HG03432 (cell line): Measurements from ENCODE around the gene RNF222.
"Not testable (repeated sequence)": the region's sequence is repeated elsewhere in the genome, so short reads cannot be mapped to it uniquely, and the experiment has no call there.

Experiments
- ATAC-seq: cut with Tn5 transposase; IDR thresholded peaks from one replicate; pipeline ENCODE4 v1.9.1; 2021; ENCODE audit warnings: mild to moderate bottlenecking, moderate library complexity; ENCODE audit not compliant: unreplicated experiment

RNF222 gene

DNA sequence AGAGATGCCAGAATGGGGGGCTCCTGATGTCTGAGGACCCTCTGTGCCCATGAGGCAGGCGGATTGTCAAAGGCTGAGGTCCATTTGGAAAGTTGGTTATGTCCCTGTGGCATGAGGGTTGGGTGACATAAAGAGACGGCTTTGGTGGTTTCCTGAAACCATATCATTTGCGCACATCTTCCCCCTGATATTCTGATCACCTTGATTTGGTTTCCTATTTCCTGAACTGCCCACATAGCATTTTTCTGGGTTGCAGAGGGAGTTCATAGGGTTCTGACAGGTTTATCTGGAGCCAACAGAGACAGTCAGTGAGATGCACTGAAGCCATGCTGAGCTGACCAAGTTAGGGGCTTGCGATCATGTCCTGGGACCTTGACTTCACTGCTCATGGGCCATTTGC lies 15.7 kb upstream of the RNF222 start:
- no peak for ATAC-seq

DNA sequence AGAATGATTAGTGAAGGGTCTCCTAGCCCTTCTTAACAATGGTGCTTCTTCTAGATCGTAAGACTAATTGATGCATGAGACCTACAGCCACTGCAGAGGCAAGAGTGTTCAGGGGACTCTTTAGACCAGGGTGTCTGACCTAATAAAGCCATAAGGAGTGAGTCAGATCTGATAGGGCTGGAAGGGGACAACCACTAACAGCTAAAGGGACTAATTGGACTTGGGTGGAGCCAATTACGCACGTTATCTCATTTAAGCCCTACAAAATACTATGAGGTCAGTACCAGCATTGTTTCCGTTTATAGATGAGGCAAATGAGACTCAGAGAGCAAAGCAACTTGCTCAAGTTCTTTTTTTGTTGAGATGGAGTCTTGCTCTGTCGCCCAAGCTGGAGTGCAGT lies 14.5 kb upstream of the RNF222 start:
- no peak for ATAC-seq

DNA sequence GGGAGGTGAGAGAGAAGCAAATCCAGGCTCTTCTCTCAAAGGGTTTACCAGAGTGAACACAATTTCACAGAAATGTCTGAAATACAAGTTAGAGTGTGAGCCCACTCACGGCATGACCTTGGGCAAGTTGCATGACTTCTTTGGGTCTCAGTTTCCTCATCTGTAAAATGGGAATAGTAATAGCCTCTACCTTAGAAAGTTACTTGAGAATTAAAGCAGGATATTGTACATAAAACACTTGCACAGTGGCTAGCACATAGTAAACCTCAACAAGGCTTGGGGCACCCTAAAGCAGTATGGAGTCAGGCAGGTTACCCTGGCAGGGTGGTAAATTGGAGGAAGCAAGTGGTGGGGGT lies 13.2 kb upstream of the RNF222 start:
- ATAC-seq: no peak

DNA sequence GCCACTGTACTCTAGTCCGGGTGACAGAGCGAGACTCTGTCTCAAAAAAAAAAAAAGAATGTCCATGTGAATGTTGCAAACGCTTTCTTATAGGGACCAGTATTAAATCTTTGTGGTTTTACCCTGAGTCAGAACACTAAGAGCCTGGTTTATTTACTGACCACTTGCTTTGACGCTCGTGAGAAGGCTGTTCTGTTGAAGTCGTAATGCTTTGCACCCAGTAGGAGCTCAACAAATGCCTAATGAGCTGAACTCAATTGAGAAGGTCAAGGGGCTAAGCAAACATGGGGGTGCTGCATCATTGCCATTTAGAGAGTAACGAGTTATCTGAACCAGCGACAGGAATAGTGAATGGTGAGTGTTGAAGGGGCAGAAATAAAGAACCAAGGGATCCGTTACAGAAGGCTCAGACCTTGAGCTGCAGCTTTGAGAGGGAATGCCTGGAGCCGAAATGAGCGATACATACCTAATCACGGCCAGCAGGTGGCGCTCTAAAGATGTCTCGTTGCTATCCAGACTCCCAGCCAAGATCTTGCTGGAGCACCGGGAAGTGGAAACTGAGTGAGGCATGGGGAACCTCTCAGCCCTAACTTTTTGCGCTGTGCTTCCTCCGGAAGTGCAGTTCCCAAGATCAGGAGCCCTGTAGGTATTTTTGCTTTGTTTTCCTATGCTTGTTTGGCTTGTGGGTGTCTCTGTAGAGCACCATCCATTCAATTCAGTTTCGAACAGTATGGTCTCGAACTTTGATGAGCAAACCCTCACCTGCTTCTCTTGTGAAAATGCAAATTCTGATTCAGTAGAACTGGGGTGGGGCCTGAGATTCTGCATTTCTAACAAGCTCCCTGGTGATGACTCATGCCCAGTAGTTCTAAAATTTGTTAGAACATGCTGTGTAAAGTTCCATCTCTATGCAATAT lies 12.6 kb upstream of the RNF222 start:
- peak; percentile 48 for ATAC-seq

DNA sequence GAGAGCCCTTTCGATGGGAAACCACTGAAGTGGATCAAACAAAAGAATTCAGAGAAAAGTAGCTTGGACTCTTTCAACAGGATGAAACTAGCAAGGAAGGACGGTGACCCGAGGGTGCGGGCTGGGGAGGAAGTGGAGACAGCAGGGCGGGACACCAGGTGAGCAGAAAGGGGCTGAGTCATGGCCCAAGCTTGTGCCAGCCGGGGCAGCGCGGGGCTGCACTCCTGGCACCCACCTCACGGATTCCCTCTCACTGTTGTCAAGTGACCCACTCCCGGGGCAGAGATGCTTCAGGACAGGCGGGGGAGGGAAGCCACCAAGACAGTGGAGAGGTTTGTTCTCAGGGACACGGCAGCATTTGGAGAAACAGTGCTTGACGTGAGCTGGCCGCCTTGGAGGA lies 10.7 kb upstream of the RNF222 start:
- no peak for ATAC-seq

DNA sequence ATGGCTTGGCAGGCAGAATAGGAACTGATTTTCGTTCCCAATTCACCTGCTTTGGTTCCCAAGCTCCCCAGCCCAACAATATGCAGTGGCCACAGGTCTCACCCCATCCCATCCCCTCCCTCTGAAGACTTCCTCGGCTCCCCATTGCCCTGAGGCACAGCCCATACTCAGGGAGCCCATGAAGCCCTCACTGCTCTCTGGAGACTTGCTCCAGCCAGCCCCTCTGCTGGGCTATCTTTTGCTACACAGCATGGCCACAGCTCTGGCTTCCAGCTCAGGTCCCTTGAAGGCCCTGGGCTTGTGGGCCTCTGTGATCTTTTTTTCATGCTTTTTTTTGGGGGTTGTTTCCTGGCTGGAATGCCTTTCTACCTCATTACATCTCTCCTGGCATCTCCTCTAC lies 8.5 kb upstream of the RNF222 start:
- ATAC-seq: no peak

DNA sequence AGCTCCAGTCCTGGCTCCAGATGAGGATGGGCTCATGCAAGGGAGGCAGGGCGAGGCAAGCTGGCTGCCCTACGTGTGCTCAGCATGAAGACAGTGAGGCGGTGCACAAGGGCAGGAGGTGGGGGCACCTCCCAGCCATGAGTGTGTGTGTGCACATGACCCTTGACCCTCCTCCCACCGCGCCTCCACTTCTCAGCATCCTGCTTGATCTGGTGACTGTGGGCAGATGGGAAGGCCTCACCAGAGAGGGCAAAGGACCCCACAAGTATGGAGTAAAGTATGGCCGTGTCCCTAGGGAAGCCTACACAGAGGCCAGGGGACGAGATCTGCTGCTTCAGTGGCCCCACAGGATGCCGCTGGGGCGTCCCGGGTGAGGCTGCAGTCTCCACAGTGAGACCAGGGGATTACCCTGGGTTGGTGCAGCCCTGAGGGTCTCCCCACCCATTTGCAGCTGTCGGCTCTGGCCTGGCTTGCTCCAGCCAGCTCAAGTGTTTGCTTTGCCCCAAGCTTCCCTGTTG lies 7.9 kb upstream of the RNF222 start:
- no peak for ATAC-seq

DNA sequence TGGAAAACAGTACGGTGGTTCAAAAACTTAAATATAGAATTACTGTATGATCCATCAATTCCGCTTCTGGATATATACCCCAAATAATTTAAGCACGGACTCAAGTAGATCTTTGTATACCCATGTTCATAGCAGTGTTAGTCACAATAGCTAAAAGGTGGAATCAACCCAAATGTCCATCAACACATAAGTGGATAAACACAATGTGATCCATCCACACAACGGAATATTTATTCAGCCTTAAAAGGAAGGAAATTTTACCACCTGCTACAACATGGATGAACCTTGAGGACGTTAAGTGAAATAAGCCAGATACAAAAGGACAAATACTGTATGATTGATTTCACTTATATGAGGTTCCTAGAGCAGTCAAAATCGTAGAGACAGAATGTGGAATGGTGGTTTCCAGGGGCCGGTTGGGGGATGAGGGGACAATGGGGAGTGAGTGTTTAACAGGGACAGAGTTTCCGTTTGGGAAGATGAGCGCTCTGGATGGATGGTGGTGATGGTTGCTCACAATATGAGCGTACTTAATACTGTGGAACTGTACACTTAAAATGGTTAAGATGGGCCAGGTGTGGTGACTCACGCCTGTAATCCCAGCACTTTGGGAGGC lies 5.4 kb upstream of the RNF222 start:
- ATAC-seq: no peak

DNA sequence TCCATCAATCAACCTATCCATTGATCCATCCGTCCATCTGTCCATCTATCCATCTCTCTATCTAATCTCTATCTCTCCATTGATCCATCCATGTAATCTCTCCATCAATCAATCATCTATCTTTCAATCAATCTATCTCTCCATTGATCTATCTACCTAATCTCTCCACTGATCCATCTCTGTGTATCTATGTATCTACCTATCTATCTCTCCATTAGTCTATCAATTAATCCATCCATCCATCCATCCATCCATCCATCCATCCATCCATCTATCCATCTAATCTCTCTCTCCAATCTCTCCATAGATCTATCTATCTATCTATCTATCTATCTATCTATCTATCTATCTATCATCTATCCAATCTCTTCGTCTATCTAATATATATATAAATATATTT lies 3.5 kb upstream of the RNF222 start:
- ATAC-seq: no peak

DNA sequence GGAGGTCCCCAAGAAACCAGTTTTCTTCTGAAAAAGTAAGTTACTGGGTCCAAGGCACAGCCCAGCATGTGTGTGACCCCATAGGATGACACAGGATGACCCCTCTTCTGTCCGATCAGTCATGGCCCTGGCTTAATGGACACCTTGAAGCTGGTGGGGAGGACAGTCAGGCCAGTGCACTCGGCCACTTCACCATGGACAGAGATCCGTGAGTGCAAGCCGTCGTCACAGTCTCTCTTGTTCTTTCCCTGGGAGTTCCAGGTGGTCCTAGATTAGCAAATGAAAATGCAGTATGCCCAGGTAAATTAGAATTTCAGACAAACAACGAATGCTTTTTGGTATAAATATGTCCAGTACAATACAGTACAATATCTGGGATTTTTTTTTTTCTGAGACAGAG lies 1.4 kb upstream of the RNF222 start:
- no peak for ATAC-seq

DNA sequence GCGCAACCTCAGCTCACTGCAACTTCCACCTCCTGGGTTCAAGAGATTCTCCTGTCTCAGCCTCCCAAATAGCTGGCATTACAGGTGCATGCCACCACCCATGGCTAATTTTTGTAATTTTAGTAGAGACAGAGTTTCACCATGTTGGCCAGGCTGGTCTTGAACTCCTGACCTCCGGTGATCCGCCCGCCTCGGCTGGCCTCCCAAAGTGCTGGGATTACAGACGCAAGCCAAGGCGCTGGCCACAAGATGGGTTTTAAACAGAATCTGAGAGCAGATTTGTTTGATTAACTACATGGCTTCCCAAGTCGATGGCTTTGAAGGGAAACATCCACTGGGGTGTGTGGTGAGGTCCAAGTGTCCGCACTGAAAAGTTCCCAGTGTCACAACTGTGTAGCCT lies 3.1 kb downstream of the RNF222 start:
- ATAC-seq: not testable (repeated sequence)

DNA sequence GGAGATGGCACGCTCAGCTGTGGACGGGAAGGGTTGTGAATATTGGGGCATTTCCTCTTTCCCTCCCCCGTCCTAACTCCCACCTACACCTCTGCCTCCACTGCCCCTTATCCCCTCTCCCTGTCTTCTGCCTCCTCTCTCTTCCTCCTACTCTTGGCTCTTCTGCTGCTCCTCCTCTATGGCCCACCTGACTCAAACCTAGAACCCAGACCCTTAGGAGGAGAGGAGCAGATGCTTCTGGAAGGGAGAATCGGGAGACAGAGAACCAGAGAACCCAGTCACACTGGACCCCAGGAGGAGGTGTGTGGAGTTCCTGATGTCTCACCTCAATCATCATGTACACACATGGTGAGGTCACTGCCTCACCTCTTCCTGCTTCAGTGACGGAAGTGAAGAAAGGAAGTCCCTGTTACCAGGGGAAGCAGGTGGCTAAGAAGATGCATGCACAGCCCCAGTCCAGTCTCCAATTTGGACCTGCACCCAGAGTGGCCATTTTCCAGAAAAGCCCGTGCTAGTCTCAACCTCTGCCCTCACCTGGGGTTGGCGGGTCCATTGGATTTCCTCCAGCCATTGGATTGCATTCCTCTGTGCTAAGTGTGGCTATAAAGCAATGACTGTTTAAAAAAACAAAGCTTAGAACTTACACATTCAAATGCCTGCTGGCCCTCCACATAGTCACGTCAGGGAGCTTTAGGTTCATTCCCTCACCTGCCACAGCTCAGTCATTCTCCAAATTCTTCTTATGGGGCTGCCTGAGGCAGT lies 4.0 kb downstream of the RNF222 start:
- ATAC-seq: no peak

DNA sequence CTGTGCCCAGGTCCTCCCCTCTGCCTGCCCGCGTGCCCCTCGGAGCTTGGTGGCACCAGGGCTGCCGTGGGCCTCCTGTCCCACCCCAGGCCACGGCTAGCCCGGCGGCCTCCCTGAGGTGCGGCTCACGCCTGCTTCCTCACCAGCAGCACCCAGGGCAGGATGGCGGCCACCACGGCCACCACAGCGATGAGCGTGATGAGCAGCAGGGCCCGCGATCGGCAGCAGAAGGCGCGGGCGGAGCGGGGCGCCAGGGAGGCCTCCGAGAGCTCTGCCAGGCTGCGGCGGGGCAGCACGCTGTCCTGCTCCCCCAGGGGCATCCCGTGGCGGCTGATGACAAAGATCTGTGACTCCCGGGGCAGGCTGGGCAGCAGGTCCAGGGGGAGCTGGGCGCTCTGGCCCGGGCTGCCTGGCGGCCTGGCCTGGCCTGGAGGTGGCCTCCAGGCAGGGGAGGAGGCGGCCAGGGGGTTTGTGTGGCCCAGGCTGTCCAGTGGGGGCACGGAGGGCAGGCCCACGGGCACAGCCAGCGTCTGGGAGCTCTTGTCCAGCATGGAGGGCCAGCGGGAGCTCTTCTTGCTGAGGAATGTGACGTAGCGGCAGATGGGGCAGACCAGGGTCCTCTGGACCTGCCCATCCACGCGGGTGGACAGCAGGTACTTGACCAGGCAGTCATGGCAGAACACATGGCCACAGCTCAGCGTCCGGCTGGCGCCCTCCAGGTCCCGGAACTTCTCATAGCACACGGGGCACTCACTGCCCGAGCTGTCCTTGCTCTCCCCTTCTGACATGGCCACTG lies 4.8 kb downstream of the RNF222 start:
- no peak for ATAC-seq

DNA sequence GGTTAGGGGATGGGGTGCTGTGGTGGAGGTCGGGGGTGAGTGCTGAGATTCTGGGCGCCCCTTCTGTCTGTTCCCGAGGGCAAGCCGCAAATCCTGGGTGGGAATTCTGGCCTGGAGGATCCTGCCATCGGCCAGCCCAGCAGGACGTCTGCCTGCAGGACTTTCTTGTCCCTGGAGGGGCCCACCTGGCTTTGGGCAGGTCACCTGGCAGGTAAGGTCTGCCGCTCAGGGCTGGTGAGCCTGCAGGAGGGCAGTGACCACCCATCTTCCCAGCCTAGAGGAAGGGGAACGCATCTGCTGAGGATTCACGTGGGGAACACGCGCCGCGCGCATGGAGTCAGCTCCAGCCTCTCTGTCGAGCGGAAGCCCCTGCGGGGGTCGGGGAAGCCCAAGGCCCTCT lies 5.4 kb downstream of the RNF222 start:
- ATAC-seq: no peak

DNA sequence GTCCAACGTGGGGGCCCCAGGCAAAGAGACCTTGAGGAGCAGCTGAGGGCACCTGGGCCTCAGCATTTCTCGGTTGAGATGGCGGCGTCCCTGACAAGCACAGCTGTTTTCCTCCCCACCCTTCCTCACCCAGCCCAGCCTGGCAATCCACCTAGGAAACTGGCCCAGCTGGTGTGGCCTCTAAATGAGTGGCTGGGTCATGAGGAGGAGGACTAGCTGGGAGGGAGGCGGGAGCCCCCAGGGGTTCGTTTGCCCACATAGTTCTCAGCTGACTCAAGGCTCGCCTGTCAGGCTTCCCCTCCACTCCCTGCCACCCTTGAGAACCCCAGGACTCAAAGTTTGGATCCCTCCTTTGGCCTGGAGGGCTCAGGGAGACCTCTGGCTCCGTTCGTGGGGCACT lies 5.9 kb downstream of the RNF222 start:
- ATAC-seq: no peak

DNA sequence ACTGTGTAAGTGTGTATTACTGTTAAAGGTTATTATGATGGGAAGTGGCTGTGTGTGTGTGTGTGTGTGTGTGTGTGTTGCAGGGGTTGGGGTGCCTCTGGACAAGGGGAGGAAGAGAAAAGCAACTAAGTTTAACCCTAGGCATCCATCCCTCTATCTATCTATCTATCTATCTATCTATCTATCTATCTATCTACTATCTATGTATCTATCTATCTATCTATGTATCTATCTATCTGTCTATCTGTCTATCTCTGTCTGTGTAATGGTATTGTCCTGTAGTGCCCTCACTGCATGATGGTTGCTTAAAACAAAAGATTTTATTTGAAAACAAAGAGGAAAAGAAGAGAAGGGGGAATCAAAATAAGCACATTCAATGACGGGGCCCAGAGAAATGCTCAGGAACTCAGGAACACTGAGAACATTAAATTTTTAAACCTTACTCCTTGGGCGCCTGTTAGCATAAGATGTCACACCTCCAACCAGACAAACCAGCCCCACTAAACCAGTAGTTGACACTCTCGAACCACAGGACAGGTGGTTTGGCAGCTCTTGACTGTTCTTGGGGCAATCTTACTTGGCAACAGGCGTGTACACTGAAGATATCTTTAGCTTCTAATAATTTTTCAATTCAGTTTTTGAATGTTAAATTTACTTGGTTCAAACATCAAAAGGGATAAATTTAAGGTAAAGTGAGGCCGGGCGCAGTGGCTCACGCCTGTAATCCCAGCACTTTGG lies 9.5 kb downstream of the RNF222 start:
- ATAC-seq: no peak

DNA sequence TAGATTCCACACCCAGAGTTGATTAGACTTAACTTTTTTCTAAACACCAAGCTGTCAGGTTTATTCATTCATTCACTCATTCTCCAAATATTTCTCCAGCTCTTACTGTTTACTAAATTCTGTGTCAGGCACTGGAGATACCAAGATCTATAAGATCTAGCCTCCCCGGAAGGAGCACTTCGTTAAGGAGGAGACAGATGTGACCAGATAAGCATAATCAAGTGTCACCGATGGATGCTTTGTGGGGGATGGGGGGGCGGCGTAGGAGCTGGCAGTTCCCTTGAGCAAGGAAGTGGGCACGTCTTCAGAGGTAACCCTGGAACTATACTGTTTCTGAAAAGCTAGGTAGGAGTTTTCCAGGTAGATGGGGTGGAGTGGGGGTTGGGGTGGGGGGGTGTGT lies 10.8 kb downstream of the RNF222 start:
- no peak for ATAC-seq

DNA sequence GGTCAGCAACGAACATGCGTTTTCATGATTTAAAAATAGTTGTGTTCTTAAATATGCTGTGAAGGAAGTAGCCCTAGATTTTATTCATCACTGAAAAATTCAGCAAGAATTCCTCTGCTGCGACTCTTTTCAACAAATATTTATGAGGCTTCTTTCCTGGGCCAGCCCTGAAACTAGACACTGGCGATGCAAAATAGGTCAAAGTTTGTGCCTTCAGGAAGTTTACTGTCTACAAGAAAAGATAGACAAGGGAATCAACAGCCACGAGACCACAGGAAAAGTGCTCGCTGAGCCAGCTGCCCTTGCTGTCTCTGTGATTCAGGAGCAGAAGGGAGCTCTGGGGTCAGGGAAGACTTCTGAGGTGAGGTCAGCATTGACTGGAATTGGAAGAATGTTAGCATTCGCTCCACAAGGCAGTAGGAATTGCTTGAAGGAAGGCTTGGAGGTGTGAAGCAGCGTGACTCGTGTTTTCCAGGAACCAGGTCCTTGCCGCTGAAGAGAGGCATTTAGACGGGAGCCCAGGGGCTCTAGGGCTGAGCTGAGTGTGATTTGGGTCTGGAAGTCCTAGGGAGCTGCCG lies 12.7 kb downstream of the RNF222 start:
- no peak for ATAC-seq

DNA sequence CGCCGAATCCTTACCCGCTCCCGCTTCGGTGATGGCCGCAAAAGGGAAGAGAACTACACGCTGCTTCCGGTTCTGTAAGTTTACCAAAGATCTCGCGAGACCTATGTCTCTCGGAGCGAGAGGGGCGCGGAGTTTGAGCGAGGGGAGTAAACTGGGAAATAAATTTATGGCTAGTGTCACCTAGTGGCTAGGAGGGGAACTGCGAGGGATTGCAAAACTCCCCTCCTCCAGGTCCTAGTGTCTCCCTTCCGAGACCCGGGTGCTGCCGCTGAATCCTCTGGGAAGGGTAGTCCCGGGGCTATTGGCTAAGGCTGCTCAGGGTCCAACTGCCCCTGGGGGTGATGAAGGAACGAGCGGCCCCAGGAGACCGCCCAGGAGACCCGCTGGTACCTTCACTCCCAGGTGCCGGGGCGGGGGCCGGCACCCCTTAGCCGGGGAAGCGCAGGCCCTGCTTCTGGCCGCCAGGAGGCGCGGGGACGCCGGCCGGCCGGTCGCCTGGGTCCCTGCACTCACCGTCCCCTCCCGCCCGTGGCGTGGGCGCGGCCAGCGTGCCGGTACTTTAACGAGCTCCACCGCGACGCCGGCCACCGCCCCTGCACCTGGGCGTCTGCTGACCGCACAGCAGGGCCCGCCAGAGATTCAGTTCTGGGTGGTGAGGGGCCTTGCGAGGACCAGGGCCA lies 14.3 kb downstream of the RNF222 start, which contains the start of gene RPL26:
RPL26 (minus strand) TSS at position 51 of the 680 bp plus-strand sequence. CDS start 883 bp downstream, outside the sequence.
- ATAC-seq: peak; percentile 92
